Measurements from ENCODE around the gene APLNR. TPM values are rescaled to one million over a fixed set of nuclear protein-coding genes. Genes with fewer than 3 reads are reported as not detected.

The APLNR gene
- total and polyA plus RNA-seq, 2 donors (not counting 1 experiment from before 2014, with no cell fraction given), result not detected

DNA sequence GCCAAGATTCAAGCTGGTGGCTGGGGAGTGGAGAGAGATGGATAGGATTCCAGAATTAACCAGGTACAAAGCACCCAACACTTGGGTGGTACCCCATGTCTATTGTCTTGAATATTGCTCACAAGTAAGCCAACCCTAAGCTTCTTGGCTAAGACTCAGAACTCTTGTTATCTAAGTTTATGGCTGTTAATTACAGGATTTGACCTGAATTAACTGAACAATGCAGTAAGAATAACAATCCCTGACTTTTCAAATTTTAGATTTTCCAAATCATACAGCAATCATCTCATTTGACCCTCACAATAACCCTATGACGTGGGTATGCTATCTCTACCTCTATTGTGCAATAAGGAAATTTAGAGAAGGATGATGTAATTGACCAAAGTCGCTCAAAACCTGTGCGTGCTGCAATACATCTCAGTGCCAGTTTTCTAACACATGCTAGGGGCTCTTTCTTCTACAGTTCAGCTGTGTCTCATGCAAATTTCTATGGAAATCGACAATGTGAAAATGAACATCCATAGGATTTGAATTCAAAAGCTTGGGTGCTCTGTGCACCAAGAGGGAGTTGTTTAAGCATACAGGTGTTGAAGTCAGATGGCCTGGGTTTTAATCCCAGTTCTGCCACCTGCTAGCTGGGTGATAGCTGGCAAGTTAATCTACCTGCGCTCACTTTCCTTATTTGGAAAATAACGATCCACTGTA lies 40.1 kb upstream of the APLNR start:
- H3K9me3 Mint-ChIP-seq (ENCODE audit: insufficient read depth), result no peaks in the 10 kb centered on the region
- WGBS (ENCODE audit: insufficient coverage), result 94% methylated on average over 2 of the region's 6 CpGs
- no peak overlapping the region for H3K4me2 ChIP-seq (replicated peaks; ENCODE audit: low read depth, low read length, poor library complexity, severe bottlenecking)
- ATAC-seq (ENCODE audit: low read depth) (no peak), DNase-seq (no peak)
- H4K20me1 ChIP-seq (ENCODE audit: control insufficient read depth, insufficient read depth, low read length, poor library complexity, severe bottlenecking), result no peaks in the 10 kb centered on the region
- H3K27me3 Mint-ChIP-seq, result peaks cover 42% of the 10 kb centered on the region
- peaks cover 0 to 13% (median 5%) of the 10 kb centered on the region in 4 experiments for H3K27me3 ChIP-seq (replicated peaks in 1 of 4; ENCODE audit: control extremely low read depth in 1 of 4, control insufficient read depth in 3 of 4, insufficient read depth in 4 of 4, low read length in 3 of 4)
- H3K9me3 ChIP-seq (ENCODE audit: control extremely low read depth in 1 of 3, control insufficient read depth in 2 of 3, insufficient read depth in 1 of 3, low read length in 2 of 3), result no peaks in the 10 kb centered on the region
- H3K4me3 Mint-ChIP-seq, result no peak overlapping the region
- no peak overlapping the region for H3K27ac Mint-ChIP-seq
- H3K9ac ChIP-seq (ENCODE audit: low read length), result no peak overlapping the region
- TF ChIP-seq EZH2 (IDR thresholded peaks at IDR 0.05; ENCODE audit: borderline replicate concordance, insufficient read depth, low read depth, low read length, poor library complexity, severe bottlenecking), result no peak
- TF ChIP-seq, protein P1, sequence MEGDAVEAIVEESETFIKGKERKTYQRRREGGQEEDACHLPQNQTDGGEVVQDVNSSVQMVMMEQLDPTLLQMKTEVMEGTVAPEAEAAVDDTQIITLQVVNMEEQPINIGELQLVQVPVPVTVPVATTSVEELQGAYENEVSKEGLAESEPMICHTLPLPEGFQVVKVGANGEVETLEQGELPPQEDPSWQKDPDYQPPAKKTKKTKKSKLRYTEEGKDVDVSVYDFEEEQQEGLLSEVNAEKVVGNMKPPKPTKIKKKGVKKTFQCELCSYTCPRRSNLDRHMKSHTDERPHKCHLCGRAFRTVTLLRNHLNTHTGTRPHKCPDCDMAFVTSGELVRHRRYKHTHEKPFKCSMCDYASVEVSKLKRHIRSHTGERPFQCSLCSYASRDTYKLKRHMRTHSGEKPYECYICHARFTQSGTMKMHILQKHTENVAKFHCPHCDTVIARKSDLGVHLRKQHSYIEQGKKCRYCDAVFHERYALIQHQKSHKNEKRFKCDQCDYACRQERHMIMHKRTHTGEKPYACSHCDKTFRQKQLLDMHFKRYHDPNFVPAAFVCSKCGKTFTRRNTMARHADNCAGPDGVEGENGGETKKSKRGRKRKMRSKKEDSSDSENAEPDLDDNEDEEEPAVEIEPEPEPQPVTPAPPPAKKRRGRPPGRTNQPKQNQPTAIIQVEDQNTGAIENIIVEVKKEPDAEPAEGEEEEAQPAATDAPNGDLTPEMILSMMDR (IDR thresholded peaks at IDR 0.05), result no peak
- CTCF ChIA-PET, result no interaction called here
- no peak overlapping the region for H3K4me3 ChIP-seq (ENCODE audit: control extremely low read depth in 1 of 5, extremely low read depth in 1 of 5, insufficient read depth in 1 of 5, low read depth in 2 of 5, low read length in 4 of 5)
- intact Hi-C loops (cut with micrococcal nuclease), result no loop called here
- no peaks in the 10 kb centered on the region for H3K79me2 ChIP-seq (ENCODE audit: control insufficient read depth, insufficient read depth, low read length)
- no peaks in the 10 kb centered on the region for H3K4me1 ChIP-seq (ENCODE audit: control insufficient read depth in 2 of 2, insufficient read depth in 2 of 2, low read length in 2 of 2)
- POLR2A ChIA-PET, result no interaction called here
- peaks cover 2% of the 10 kb centered on the region for H3K4me1 Mint-ChIP-seq
- H2AFZ ChIP-seq (ENCODE audit: insufficient read depth, low read depth, low read length, poor library complexity, severe bottlenecking), result peak overlapping the region; percentile 53
- no peaks in the 10 kb centered on the region for H3K36me3 ChIP-seq (replicated peaks in 1 of 2; ENCODE audit: control extremely low read depth in 1 of 2, control insufficient read depth in 1 of 2, extremely low read depth in 1 of 2, insufficient read depth in 2 of 2, low read length in 1 of 2)
- no peak overlapping the region for H3K27ac ChIP-seq (ENCODE audit: low read length in 2 of 2)

- TF ChIP-seq, protein P1 (IDR thresholded peaks at IDR 0.05), result no peak
- TF ChIP-seq EZH2 (IDR thresholded peaks at IDR 0.05; ENCODE audit: borderline replicate concordance, insufficient read depth, low read depth, low read length, poor library complexity, severe bottlenecking), result no peak
- no peak overlapping the region for H3K4me2 ChIP-seq (replicated peaks; ENCODE audit: low read depth, low read length, poor library complexity, severe bottlenecking)
- no peaks in the 10 kb centered on the region for H3K36me3 ChIP-seq (replicated peaks in 1 of 2; ENCODE audit: control extremely low read depth in 1 of 2, control insufficient read depth in 1 of 2, extremely low read depth in 1 of 2, insufficient read depth in 2 of 2, low read length in 1 of 2)
- WGBS (ENCODE audit: insufficient coverage), result 73% methylated on average over 3 of the region's 3 CpGs
- ATAC-seq (ENCODE audit: low read depth) (no peak), DNase-seq (no peak)
- H3K27ac Mint-ChIP-seq, result no peak overlapping the region
- peaks cover 0 to under 1% (median 0%) of the 10 kb centered on the region in 3 donors for H3K9me3 ChIP-seq (ENCODE audit: control extremely low read depth in 1 of 3, control insufficient read depth in 2 of 3, insufficient read depth in 1 of 3, low read length in 2 of 3)
- no peaks in the 10 kb centered on the region for H3K9me3 Mint-ChIP-seq (ENCODE audit: insufficient read depth)
- intact Hi-C loops (cut with micrococcal nuclease), result no loop called here
- H3K27me3 Mint-ChIP-seq, result peaks cover 46% of the 10 kb centered on the region
- CTCF ChIA-PET, result no interaction called here
- H3K4me1 Mint-ChIP-seq, result peaks cover 2% of the 10 kb centered on the region
- POLR2A ChIA-PET, result no interaction called here
- no peak overlapping the region for H2AFZ ChIP-seq (ENCODE audit: insufficient read depth, low read depth, low read length, poor library complexity, severe bottlenecking)
- H3K79me2 ChIP-seq (ENCODE audit: control insufficient read depth, insufficient read depth, low read length), result no peaks in the 10 kb centered on the region
- no peaks in the 10 kb centered on the region for H3K4me1 ChIP-seq (ENCODE audit: control insufficient read depth in 2 of 2, insufficient read depth in 2 of 2, low read length in 2 of 2)
- H4K20me1 ChIP-seq (ENCODE audit: control insufficient read depth, insufficient read depth, low read length, poor library complexity, severe bottlenecking), result no peaks in the 10 kb centered on the region
- H3K4me3 Mint-ChIP-seq, result no peak overlapping the region
- peaks cover 0 to 13% (median 5%) of the 10 kb centered on the region in 4 experiments for H3K27me3 ChIP-seq (replicated peaks in 1 of 4; ENCODE audit: control extremely low read depth in 1 of 4, control insufficient read depth in 3 of 4, insufficient read depth in 4 of 4, low read length in 3 of 4)
- no peak overlapping the region for H3K9ac ChIP-seq (ENCODE audit: low read length)
- no peak overlapping the region for H3K4me3 ChIP-seq (ENCODE audit: control extremely low read depth in 1 of 5, extremely low read depth in 1 of 5, insufficient read depth in 1 of 5, low read depth in 2 of 5, low read length in 4 of 5)
- H3K27ac ChIP-seq (ENCODE audit: low read length in 2 of 2), result no peak overlapping the region
These were observed 39.3 kb upstream of the APLNR start for GRCh38 chr11:57276169-57276970.
